Measurements from ENCODE around the gene CDK13. TPM values are rescaled to one million over a fixed set of nuclear protein-coding genes. Genes with fewer than 3 reads are reported as not detected.

Gene CDK13
- total and polyA plus RNA-seq, 7 donors, result 10.9 to 25.5 (median 21.0) TPM

DNA sequence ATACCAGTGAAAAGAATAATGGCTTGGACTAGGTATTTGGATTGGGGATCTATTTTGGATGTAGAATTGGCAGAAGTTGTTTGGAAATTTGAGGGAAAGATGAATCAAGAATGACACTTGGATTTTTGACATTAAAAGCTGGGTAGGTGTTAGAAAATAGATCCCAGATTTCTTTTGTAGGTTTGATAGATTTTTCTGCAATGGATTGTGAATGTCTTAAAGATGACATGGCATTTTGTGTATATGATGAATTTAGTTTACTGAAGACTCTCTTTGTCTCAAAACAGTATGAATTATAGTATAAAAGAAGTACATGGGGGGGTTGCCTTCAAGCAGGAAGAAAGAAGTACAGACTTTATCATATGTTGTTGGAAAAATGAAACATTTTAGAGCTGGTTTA is 108.6 kb downstream of the CDK13 start:
- Histone ChIP-seq H3K4me1 (peaks cover 10% of the 10 kb centered on the region), H3K27ac (no peak overlapping the region), H3K4me3 (no peak overlapping the region), H3K27me3 (ENCODE audit: insufficient read depth in 3 of 3, low read length in 2 of 3) (no peaks in the 10 kb centered on the region), H3K36me3 (ENCODE audit: insufficient read depth in 1 of 2, low read depth in 1 of 2) (peaks cover 0 to 18% of the 10 kb centered on the region in 2 donors), H3K9me3 (no peaks in the 10 kb centered on the region)
- no peak for DNase-seq
- intact Hi-C loops (cut with DNase I), result no loop called here
- no peak for ATAC-seq
- no peak for TF ChIP-seq CTCF (IDR thresholded peaks at IDR 0.05)

GRCh38 chr7:40059057-40059456 is 109.0 kb downstream of the CDK13 start:
- no peaks in the 10 kb centered on the region for H3K27me3 ChIP-seq (ENCODE audit: insufficient read depth in 3 of 3, low read length in 2 of 3)
- no peak for ATAC-seq
- H3K36me3 ChIP-seq (ENCODE audit: insufficient read depth in 1 of 2, low read depth in 1 of 2), result peaks cover 0 to 22% of the 10 kb centered on the region in 2 donors
- H3K4me1 ChIP-seq, result peaks cover 10% of the 10 kb centered on the region
- TF ChIP-seq CTCF (IDR thresholded peaks at IDR 0.05), result no peak
- no peaks in the 10 kb centered on the region for H3K9me3 ChIP-seq
- H3K4me3 ChIP-seq, result no peak overlapping the region
- DNase-seq, result no peak
- H3K27ac ChIP-seq, result no peak overlapping the region
- 84 to 90% (median 88%) methylated on average over 6 of the region's 6 CpGs for WGBS, 3 donors
- intact Hi-C loops (cut with DNase I), result no loop called here

- Histone ChIP-seq H3K27ac (no peak overlapping the region), H3K27me3 (ENCODE audit: insufficient read depth in 3 of 3, low read length in 2 of 3) (no peaks in the 10 kb centered on the region), H3K36me3 (ENCODE audit: insufficient read depth in 1 of 2, low read depth in 1 of 2) (peaks cover 0 to 24% of the 10 kb centered on the region in 2 donors), H3K4me1 (no peaks in the 10 kb centered on the region), H3K9me3 (no peaks in the 10 kb centered on the region), H3K4me3 (no peak overlapping the region)
- intact Hi-C loops (cut with DNase I), result no loop called here
- TF ChIP-seq CTCF (IDR thresholded peaks at IDR 0.05), result no peak
- WGBS, 3 donors, result 94 to 100% (median 97%) methylated on average over 5 of the region's 5 CpGs
- DNase-seq (no peak), ATAC-seq (no peak)
These were observed 122.2 kb downstream of the CDK13 start for GRCh38 chr7:40072268-40072667.

- Histone ChIP-seq H3K36me3 (ENCODE audit: insufficient read depth in 1 of 2, low read depth in 1 of 2) (peaks cover 0 to 24% of the 10 kb centered on the region in 2 donors), H3K9me3 (no peaks in the 10 kb centered on the region), H3K27ac (no peak overlapping the region), H3K4me3 (no peak overlapping the region), H3K4me1 (no peaks in the 10 kb centered on the region), H3K27me3 (ENCODE audit: insufficient read depth in 3 of 3, low read length in 2 of 3) (no peaks in the 10 kb centered on the region)
- no peak for TF ChIP-seq CTCF (IDR thresholded peaks at IDR 0.05)
- 97 to 99% (median 99%) methylated on average over 2 of the region's 2 CpGs for WGBS, 3 donors
- intact Hi-C loops (cut with DNase I), result no loop called here
- ATAC-seq (no peak), DNase-seq (no peak)
These were observed 123.2 kb downstream of the CDK13 start for GRCh38 chr7:40073239-40073638.

GRCh38 chr7:40077849-40078248 is 127.8 kb downstream of the CDK13 start:
- no peaks in the 10 kb centered on the region for H3K9me3 ChIP-seq
- ATAC-seq, result no peak
- WGBS, 3 donors, result 83 to 91% (median 88%) methylated on average over 3 of the region's 3 CpGs
- no peak overlapping the region for H3K4me3 ChIP-seq
- intact Hi-C loops (cut with DNase I), result loop anchor here in 1 of 2 donors (5.0 kb wide), 1 partner anchor 456 kb away; the partner anchor contains the start of gene RALA
- H3K27ac ChIP-seq, result no peak overlapping the region
- no peak for TF ChIP-seq CTCF (IDR thresholded peaks at IDR 0.05)
- no peaks in the 10 kb centered on the region for H3K27me3 ChIP-seq (ENCODE audit: insufficient read depth in 3 of 3, low read length in 2 of 3)
- peaks cover 0 to 29% of the 10 kb centered on the region in 2 donors for H3K36me3 ChIP-seq (ENCODE audit: insufficient read depth in 1 of 2, low read depth in 1 of 2)
- no peak for DNase-seq
- H3K4me1 ChIP-seq, result no peaks in the 10 kb centered on the region
